Mesothelial cell of epicardium (in vitro differentiated cells): ENCODE data around the gene CD83. TPM values are rescaled to one million over a fixed set of nuclear protein-coding genes. Genes with fewer than 3 reads are reported as not detected.

ENCODE experiments used
- DNase-seq, 2 experiments: peaks; one replicate each; pipeline ENCODE4 v3.0.0; 2021; ENCODE audit warnings: low spot score in 2 of 2; ENCODE audit not compliant: unreplicated experiment in 2 of 2
- H3K27ac Mint-ChIP-seq: 2 replicates; pipeline ENCODE4 v1.8.0; 2021; ENCODE audit warnings: mixed read lengths
- H3K27me3 Mint-ChIP-seq: 2 replicates; pipeline ENCODE4 v1.8.0; 2021; ENCODE audit warnings: low read depth, mixed read lengths
- H3K36me3 Mint-ChIP-seq: 2 replicates; pipeline ENCODE4 v1.8.0; 2021; ENCODE audit warnings: mixed read lengths
- H3K4me1 Mint-ChIP-seq: 2 replicates; pipeline ENCODE4 v1.8.0; 2021; ENCODE audit warnings: mixed read lengths
- H3K4me3 Mint-ChIP-seq: 2 replicates; pipeline ENCODE4 v1.8.0; 2021; ENCODE audit warnings: mild to moderate bottlenecking, moderate library complexity, mixed read lengths
- H3K9me3 Mint-ChIP-seq: 2 replicates; pipeline ENCODE4 v1.8.0; 2021; ENCODE audit warnings: mixed read lengths
- CTCF ChIP-seq: fragments of 200-600 bp; sonication (generic); IDR thresholded peaks from one replicate; pipeline ENCODE4 v1.5.0; 2021; ENCODE audit warnings: antibody characterized with exemption; ENCODE audit not compliant: unreplicated experiment
- total RNA-seq: library from RNA; stranded (reverse); gene quantifications from 3 replicates; pipeline ENCODE4 v1.2.1, GENCODE V29; 2021

The CD83 gene
- total RNA-seq, 1 donor from 2014 or later: 6.7 TPM

DNA sequence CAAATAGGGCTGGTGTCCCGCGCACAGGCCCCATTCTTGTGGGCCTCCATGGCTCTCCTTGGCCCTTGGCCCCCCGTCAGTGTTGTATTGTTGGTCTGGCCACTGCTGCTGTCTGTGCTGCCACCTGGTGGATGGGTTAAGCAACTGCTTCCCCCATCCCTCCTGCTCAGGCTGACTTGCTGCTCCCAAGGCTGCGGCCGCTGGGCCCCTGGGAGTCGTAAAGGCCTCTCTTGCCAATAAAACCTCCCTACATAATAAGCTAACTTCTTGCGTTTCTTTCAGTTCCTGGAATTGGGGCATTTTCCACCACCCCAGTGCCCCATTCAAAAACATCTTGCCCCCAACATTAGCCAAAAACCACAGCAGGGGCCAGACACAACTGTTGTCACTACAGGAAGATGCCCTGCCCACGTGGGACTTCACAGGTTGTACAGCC is 27.1 kb downstream of the CD83 start:
- peaks cover 15% of the 10 kb centered on the region for H3K4me1 Mint-ChIP-seq
- no peak overlapping the region for H3K27ac Mint-ChIP-seq
- no peaks in the 10 kb centered on the region for H3K36me3 Mint-ChIP-seq
- peak; percentile 91 for TF ChIP-seq CTCF
- peak; percentile 58 to 76 for DNase-seq
- no peak overlapping the region for H3K4me3 Mint-ChIP-seq
- H3K27me3 Mint-ChIP-seq: peaks cover 15% of the 10 kb centered on the region
- no peaks in the 10 kb centered on the region for H3K9me3 Mint-ChIP-seq

DNA sequence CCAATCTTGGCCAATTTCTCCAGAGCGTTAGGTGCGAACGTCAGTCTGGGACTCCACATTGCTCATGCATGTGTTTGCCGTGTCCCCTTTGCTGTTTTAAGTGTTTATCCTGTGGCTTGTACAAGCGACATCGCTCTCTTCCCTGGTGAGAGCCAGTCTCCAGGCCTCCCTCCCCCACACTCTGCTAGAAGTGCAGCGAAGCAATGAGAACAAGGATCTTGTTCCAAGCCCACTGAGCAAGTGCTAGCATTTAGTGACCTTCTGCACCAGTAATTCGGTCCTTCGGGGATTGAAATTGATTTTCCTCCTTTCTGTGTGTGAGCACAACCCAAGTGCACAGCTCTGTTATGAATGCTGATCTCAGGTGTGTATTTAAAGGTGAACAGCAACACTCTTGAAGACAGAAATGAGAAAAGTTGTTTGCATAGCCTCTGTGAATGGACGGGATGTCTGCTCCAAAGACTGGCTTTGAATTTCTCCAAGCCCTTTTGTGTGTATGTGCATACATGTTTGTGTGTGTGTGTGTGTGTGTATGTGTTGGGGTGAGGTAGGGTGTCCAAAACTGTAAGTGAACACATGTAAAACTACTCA is 29.0 kb downstream of the CD83 start:
- H3K27me3 Mint-ChIP-seq: peaks cover 25% of the 10 kb centered on the region
- no peak for TF ChIP-seq CTCF
- no peak for DNase-seq
- H3K27ac Mint-ChIP-seq: no peak overlapping the region
- H3K4me1 Mint-ChIP-seq: peaks cover 15% of the 10 kb centered on the region
- H3K9me3 Mint-ChIP-seq: no peaks in the 10 kb centered on the region
- no peak overlapping the region for H3K4me3 Mint-ChIP-seq
- H3K36me3 Mint-ChIP-seq: no peaks in the 10 kb centered on the region

DNA sequence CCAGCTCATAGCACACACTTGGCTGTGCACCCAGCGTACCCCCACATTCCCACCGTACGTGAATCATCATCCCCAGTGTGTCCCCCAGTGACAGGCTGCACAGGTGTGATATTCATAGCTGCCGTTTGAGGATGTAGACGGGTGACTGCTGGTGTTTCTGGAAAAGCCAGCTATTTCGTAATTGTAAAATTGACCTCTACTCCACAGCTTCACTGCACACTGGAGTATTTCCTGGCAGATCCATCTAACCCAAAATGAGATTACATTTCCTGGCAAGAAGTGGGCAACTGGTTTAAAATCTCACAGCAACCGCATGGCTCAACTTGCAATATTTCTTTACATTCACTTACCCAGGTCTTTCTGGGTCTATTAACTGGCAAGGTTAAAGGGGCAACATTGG is 30.3 kb downstream of the CD83 start:
- TF ChIP-seq CTCF: no peak
- H3K27ac Mint-ChIP-seq: no peak overlapping the region
- H3K4me3 Mint-ChIP-seq: no peak overlapping the region
- peaks cover 8% of the 10 kb centered on the region for H3K4me1 Mint-ChIP-seq
- no peaks in the 10 kb centered on the region for H3K9me3 Mint-ChIP-seq
- no peak for DNase-seq
- no peaks in the 10 kb centered on the region for H3K36me3 Mint-ChIP-seq
- H3K27me3 Mint-ChIP-seq: peaks cover 35% of the 10 kb centered on the region

GRCh38 chr6:14148471-14148870 is 30.9 kb downstream of the CD83 start:
- peaks cover 39% of the 10 kb centered on the region for H3K27me3 Mint-ChIP-seq
- H3K27ac Mint-ChIP-seq: no peak overlapping the region
- peaks cover 5% of the 10 kb centered on the region for H3K4me1 Mint-ChIP-seq
- H3K4me3 Mint-ChIP-seq: no peak overlapping the region
- no peak for TF ChIP-seq CTCF
- no peaks in the 10 kb centered on the region for H3K9me3 Mint-ChIP-seq
- no peak for DNase-seq
- H3K36me3 Mint-ChIP-seq: no peaks in the 10 kb centered on the region

DNA sequence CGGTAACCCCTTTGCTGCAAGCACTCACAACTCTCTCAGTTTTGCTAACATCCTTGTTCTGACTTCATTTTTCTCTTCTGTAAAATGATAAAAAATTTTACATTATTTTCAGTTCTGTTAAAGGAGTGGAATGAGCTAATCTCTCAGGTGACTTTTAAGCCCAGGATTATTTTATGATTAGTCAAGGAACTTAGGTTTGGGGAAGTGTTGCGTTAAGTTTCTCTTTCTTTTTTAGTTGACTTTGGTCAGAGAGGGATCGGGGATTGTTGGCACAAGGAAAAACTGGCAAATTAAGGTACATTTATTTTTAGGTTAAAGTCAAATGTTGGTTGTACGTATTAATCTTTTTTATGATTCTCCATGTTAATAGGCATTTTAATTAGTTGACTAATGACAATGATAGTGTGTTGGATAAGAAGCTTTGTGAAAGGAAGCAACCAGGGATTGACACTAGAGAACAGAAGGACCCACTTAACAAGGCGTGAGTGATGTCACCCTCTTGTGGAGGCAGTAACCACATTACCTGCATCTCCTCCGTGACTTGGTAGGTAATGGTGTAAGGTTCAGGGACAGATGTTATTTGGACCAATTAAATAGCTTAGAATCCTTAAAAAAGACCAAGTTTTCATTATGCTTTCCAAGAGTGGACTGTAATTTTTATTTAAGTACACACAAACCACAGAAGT is 31.6 kb downstream of the CD83 start:
- Mint-ChIP-seq H3K4me1 (peaks cover 5% of the 10 kb centered on the region), H3K9me3 (no peaks in the 10 kb centered on the region), H3K36me3 (no peaks in the 10 kb centered on the region), H3K4me3 (no peak overlapping the region), H3K27me3 (peaks cover 46% of the 10 kb centered on the region), H3K27ac (no peak overlapping the region)
- no peak for DNase-seq
- no peak for TF ChIP-seq CTCF
